Measurements from ENCODE around the gene NOTCH1.

The NOTCH1 gene

GRCh38 chr9:136552117-136552703 is 6.4 kb upstream of the NOTCH1 start (continued):
- TF ChIP-seq, protein P1, sequence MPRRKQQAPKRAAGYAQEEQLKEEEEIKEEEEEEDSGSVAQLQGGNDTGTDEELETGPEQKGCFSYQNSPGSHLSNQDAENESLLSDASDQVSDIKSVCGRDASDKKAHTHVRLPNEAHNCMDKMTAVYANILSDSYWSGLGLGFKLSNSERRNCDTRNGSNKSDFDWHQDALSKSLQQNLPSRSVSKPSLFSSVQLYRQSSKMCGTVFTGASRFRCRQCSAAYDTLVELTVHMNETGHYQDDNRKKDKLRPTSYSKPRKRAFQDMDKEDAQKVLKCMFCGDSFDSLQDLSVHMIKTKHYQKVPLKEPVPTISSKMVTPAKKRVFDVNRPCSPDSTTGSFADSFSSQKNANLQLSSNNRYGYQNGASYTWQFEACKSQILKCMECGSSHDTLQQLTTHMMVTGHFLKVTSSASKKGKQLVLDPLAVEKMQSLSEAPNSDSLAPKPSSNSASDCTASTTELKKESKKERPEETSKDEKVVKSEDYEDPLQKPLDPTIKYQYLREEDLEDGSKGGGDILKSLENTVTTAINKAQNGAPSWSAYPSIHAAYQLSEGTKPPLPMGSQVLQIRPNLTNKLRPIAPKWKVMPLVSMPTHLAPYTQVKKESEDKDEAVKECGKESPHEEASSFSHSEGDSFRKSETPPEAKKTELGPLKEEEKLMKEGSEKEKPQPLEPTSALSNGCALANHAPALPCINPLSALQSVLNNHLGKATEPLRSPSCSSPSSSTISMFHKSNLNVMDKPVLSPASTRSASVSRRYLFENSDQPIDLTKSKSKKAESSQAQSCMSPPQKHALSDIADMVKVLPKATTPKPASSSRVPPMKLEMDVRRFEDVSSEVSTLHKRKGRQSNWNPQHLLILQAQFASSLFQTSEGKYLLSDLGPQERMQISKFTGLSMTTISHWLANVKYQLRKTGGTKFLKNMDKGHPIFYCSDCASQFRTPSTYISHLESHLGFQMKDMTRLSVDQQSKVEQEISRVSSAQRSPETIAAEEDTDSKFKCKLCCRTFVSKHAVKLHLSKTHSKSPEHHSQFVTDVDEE (CRISPR knock-in tag; IDR thresholded peaks at IDR 0.05), result no peak

DNA sequence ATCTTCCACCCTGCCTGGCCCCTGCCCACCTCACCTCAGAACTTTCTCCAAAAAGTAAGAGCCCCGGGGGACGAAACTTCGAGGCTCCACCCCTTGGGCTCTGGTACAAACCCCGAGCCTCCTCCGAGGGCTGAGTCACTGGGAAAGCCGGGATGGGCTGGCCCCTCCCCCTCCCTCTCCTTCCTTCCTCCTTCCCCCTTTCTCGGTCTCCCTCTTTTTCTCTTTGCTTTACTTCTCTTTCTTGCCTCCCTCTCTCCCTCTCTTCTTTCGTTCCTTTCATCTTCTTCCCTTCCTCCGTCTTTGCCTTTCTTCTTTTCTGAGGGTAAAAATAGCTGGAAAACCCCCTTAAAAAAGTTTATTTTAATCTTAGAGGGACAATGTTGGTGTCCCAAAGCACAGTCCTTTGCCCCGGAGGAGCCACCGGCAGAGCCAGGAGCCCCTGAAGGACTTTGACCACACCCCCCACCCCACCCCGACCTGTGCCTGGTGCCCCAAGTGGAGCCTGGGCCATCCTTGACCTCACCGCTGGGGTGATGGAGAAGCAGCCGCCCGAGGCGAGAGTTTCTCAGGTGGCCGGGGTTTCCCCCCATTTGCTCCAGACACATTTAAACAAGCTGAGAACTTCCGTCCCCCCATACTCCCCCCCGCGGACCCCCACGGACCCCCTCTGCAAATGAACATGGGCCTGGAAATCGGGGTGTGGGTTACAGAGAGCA is 5.7 kb upstream of the NOTCH1 start:
- ATAC-seq, result peak; percentile 69
- TF ChIP-seq, protein P2, sequence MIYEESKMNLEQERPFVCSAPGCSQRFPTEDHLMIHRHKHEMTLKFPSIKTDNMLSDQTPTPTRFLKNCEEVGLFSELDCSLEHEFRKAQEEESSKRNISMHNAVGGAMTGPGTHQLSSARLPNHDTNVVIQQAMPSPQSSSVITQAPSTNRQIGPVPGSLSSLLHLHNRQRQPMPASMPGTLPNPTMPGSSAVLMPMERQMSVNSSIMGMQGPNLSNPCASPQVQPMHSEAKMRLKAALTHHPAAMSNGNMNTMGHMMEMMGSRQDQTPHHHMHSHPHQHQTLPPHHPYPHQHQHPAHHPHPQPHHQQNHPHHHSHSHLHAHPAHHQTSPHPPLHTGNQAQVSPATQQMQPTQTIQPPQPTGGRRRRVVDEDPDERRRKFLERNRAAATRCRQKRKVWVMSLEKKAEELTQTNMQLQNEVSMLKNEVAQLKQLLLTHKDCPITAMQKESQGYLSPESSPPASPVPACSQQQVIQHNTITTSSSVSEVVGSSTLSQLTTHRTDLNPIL (CRISPR knock-in tag; IDR thresholded peaks at IDR 0.05; ENCODE audit: low read depth), result no peak
- no peak for TF ChIP-seq PPARA (CRISPR knock-in tag; IDR thresholded peaks at IDR 0.05; ENCODE audit: borderline replicate concordance)
- no peak for TF ChIP-seq ARNTL (CRISPR knock-in tag; IDR thresholded peaks at IDR 0.05; ENCODE audit: borderline replicate concordance, low read depth)
- TF ChIP-seq ZC3H10 (CRISPR knock-in tag; IDR thresholded peaks at IDR 0.05), result no peak
- no peak for TF ChIP-seq ZNF70 (CRISPR knock-in tag; IDR thresholded peaks at IDR 0.05)
- no peak for TF ChIP-seq SNAI2 (CRISPR knock-in tag; IDR thresholded peaks at IDR 0.05)
- TF ChIP-seq ISL1 (CRISPR knock-in tag; IDR thresholded peaks at IDR 0.05), result no peak
- TF ChIP-seq TOX (CRISPR knock-in tag; IDR thresholded peaks at IDR 0.05; ENCODE audit: borderline replicate concordance), result no peak
- no peak for TF ChIP-seq ESRRG (CRISPR knock-in tag; IDR thresholded peaks at IDR 0.05)
- TF ChIP-seq ZNF8 (CRISPR knock-in tag; IDR thresholded peaks at IDR 0.05), result no peak
- no peak for TF ChIP-seq ZFP3 (CRISPR knock-in tag; IDR thresholded peaks at IDR 0.05)
- no peak for TF ChIP-seq ZNF565 (CRISPR knock-in tag; conservative IDR thresholded peaks at IDR 0.05; ENCODE audit: low read depth)
- TF ChIP-seq BACH2 (CRISPR knock-in tag; IDR thresholded peaks at IDR 0.05; ENCODE audit: borderline replicate concordance), result no peak
- TF ChIP-seq TCF4 (CRISPR knock-in tag; IDR thresholded peaks at IDR 0.05; ENCODE audit: borderline replicate concordance), result no peak
- TF ChIP-seq, protein P3, sequence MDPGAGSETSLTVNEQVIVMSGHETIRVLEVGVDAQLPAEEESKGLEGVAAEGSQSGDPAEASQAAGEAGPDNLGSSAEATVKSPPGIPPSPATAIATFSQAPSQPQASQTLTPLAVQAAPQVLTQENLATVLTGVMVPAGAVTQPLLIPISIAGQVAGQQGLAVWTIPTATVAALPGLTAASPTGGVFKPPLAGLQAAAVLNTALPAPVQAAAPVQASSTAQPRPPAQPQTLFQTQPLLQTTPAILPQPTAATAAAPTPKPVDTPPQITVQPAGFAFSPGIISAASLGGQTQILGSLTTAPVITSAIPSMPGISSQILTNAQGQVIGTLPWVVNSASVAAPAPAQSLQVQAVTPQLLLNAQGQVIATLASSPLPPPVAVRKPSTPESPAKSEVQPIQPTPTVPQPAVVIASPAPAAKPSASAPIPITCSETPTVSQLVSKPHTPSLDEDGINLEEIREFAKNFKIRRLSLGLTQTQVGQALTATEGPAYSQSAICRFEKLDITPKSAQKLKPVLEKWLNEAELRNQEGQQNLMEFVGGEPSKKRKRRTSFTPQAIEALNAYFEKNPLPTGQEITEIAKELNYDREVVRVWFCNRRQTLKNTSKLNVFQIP (CRISPR knock-in tag; IDR thresholded peaks at IDR 0.05; ENCODE audit: borderline replicate concordance, low read depth), result no peak

- no peak for ATAC-seq
- no peak for TF ChIP-seq RARB (CRISPR knock-in tag; IDR thresholded peaks at IDR 0.05)
- TF ChIP-seq, protein P1 (CRISPR knock-in tag; IDR thresholded peaks at IDR 0.05), result no peak
- no peak for TF ChIP-seq ESRRG (CRISPR knock-in tag; IDR thresholded peaks at IDR 0.05)
- no peak for TF ChIP-seq ZNF8 (CRISPR knock-in tag; IDR thresholded peaks at IDR 0.05)
- no peak for TF ChIP-seq BACH2 (CRISPR knock-in tag; IDR thresholded peaks at IDR 0.05; ENCODE audit: borderline replicate concordance)
- TF ChIP-seq CSDC2 (CRISPR knock-in tag; IDR thresholded peaks at IDR 0.05), result no peak
Observed at GRCh38 chr9:136550439-136551289, 4.8 kb upstream of the NOTCH1 start.

Data from SK-N-SH treated with all-trans-retinoic acid at 6 μM for 48 hours (cell line).